GM23338 (cell line): Measurements from ENCODE around the gene ITIH2. TPM values are rescaled to one million over a fixed set of nuclear protein-coding genes. Genes with fewer than 3 reads are reported as not detected.
"Not testable (repeated sequence)": the region's sequence is repeated elsewhere in the genome, so short reads cannot be mapped to it uniquely, and the experiment has no call there.

Experiments
- ATAC-seq: fragments of 200-7000 bp; cut with Tn5 transposase; 3 replicates; pipeline ENCODE4 v1.9.1; 2020
- DNase-seq: peaks from one replicate; pipeline ENCODE4 v3.0.0-alpha.2; 2015; ENCODE audit warnings: low spot score
- H2AFZ ChIP-seq: fragments of 200-600 bp; sonication (generic); 2 replicates; pipeline ENCODE4 v1.8.0; 2016; ENCODE audit warnings: antibody characterized with exemption, mild to moderate bottlenecking, moderate library complexity
- H3F3A ChIP-seq: fragments of 200-600 bp; sonication (generic); replicated peaks from 2 replicates; pipeline ENCODE4 v1.8.0; 2017; ENCODE audit warnings: antibody characterized with exemption, mixed run types, low read depth
- H3K27ac ChIP-seq: fragments of 200-600 bp; sonication (generic); 2 replicates; pipeline ENCODE4 v1.6.1; 2016; ENCODE audit warnings: low read depth
- H3K27me3 ChIP-seq: fragments of 200-600 bp; sonication (generic); 2 replicates; pipeline ENCODE4 v1.8.0; 2016; ENCODE audit warnings: mild to moderate bottlenecking, mixed run types, moderate library complexity; ENCODE audit not compliant: insufficient read depth
- H3K36me3 ChIP-seq: fragments of 200-600 bp; sonication (generic); 2 replicates; pipeline ENCODE4 v1.8.0; 2016; ENCODE audit warnings: mild to moderate bottlenecking; ENCODE audit not compliant: insufficient read depth
- H3K4me1 ChIP-seq: fragments of 200-600 bp; sonication (generic); 2 replicates; pipeline ENCODE4 v1.8.0; 2016; ENCODE audit warnings: mild to moderate bottlenecking, moderate library complexity; ENCODE audit not compliant: insufficient read depth
- H3K4me2 ChIP-seq: fragments of 200-600 bp; sonication (generic); 2 replicates; pipeline ENCODE4 v1.7.1; 2017; ENCODE audit warnings: mixed run types
- H3K4me3 ChIP-seq: fragments of 200-600 bp; sonication (generic); 2 replicates; pipeline ENCODE4 v1.6.1; 2016; ENCODE audit warnings: mixed run types
- H3K79me2 ChIP-seq: fragments of 200-600 bp; sonication (generic); replicated peaks from 2 replicates; pipeline ENCODE4 v1.8.0; 2017; ENCODE audit warnings: mild to moderate bottlenecking; ENCODE audit not compliant: insufficient read depth
- H3K9me2 ChIP-seq: fragments of 200-600 bp; sonication (generic); 2 replicates; pipeline ENCODE4 v1.8.0; 2017; ENCODE audit not compliant: insufficient read depth
- H4K20me1 ChIP-seq: fragments of 200-600 bp; sonication (generic); replicated peaks from 2 replicates; pipeline ENCODE4 v1.8.0; 2017; ENCODE audit warnings: mild to moderate bottlenecking; ENCODE audit not compliant: insufficient read depth
- H3K27ac Mint-ChIP-seq: 2 replicates; pipeline ENCODE4 v1.8.0; 2020; ENCODE audit warnings: inconsistent platforms, mild to moderate bottlenecking, moderate library complexity, mixed read lengths
- H3K27me3 Mint-ChIP-seq: 3 replicates; pipeline ENCODE4 v1.8.0; 2022; ENCODE audit warnings: low read depth, mild to moderate bottlenecking, moderate library complexity, mixed read lengths, inconsistent platforms; ENCODE audit not compliant: insufficient read depth, poor library complexity
- H3K36me3 Mint-ChIP-seq: 3 replicates; pipeline ENCODE4 v1.8.0; 2021; ENCODE audit warnings: low read depth, mild to moderate bottlenecking, inconsistent platforms, moderate library complexity, mixed read lengths
- H3K4me1 Mint-ChIP-seq: 3 replicates; pipeline ENCODE4 v1.8.0; 2020; ENCODE audit warnings: mild to moderate bottlenecking, inconsistent platforms, mixed read lengths
- H3K4me3 Mint-ChIP-seq: 3 replicates; pipeline ENCODE4 v1.8.0; 2021; ENCODE audit warnings: moderate library complexity, mild to moderate bottlenecking, inconsistent platforms, mixed read lengths
- H3K9me3 Mint-ChIP-seq: 3 replicates; pipeline ENCODE4 v1.8.0; 2020; ENCODE audit warnings: moderate library complexity, mild to moderate bottlenecking, inconsistent platforms, mixed read lengths
- CREB1 ChIP-seq: fragments of 250-450 bp; sonication (Bioruptor Pico); IDR thresholded peaks from 2 replicates; pipeline ENCODE4 v1.5.0; 2020; ENCODE audit warnings: low read depth, mild to moderate bottlenecking, moderate library complexity
- ETS1 ChIP-seq: IDR thresholded peaks from 2 replicates; pipeline ENCODE4 v1.6.1; 2016; ENCODE audit warnings: antibody characterized with exemption
- EZH2 ChIP-seq: fragments of 200-600 bp; sonication (generic); IDR thresholded peaks from one replicate; pipeline ENCODE4 v1.8.0; 2017; ENCODE audit warnings: antibody characterized with exemption, mild to moderate bottlenecking, low read depth; ENCODE audit not compliant: unreplicated experiment
- EZH2phosphoT487 ChIP-seq: fragments of 200-600 bp; sonication (generic); IDR thresholded peaks from one replicate; pipeline ENCODE4 v1.8.1; 2018; ENCODE audit warnings: antibody characterized with exemption; ENCODE audit not compliant: unreplicated experiment
- JUNB ChIP-seq: IDR thresholded peaks from one replicate; pipeline ENCODE4 v1.6.1; 2016; ENCODE audit warnings: antibody characterized with exemption; ENCODE audit not compliant: unreplicated experiment
- NANOG ChIP-seq: IDR thresholded peaks from 2 replicates; pipeline ENCODE4 v1.6.1; 2016; ENCODE audit warnings: antibody characterized with exemption, borderline replicate concordance
- POLR2AphosphoS5 ChIP-seq: IDR thresholded peaks from 2 replicates; pipeline ENCODE4 v1.6.1; 2016; ENCODE audit warnings: antibody characterized with exemption, low read depth
- ZNF114 ChIP-seq: fragments of 250-450 bp; sonication (Bioruptor Pico); IDR thresholded peaks from 2 replicates; pipeline ENCODE4 v1.5.0; 2020; ENCODE audit warnings: mild to moderate bottlenecking, moderate library complexity
- ZNF331 ChIP-seq: fragments of 250-450 bp; sonication (Bioruptor Pico); IDR thresholded peaks from 2 replicates; pipeline ENCODE4 v1.5.0; 2020; ENCODE audit warnings: low read depth, mild to moderate bottlenecking, moderate library complexity
- ZNF462 ChIP-seq: fragments of 250-450 bp; sonication (Bioruptor Pico); IDR thresholded peaks from 2 replicates; pipeline ENCODE4 v1.5.0; 2020; ENCODE audit warnings: mild to moderate bottlenecking, moderate library complexity
- polyA plus RNA-seq: library from polyadenylated mRNA; unstranded; fragments of >200 nt; fragmentation: Nextera tagmentation; extraction: Ambion mirVana; gene quantifications from 2 replicates; pipeline ENCODE4 v1.2.1, GENCODE V29; 2016
- total RNA-seq: library from RNA; depleted of rRNA; stranded (reverse); fragments of >200 nt; shearing (Covaris generic); gene quantifications from 2 replicates; pipeline ENCODE4 v1.2.3, GENCODE V29; 2014

ITIH2 gene
- total and polyA plus RNA-seq, 2 experiments from 2014 or later, result 0.10 TPM; not detected in 1

DNA sequence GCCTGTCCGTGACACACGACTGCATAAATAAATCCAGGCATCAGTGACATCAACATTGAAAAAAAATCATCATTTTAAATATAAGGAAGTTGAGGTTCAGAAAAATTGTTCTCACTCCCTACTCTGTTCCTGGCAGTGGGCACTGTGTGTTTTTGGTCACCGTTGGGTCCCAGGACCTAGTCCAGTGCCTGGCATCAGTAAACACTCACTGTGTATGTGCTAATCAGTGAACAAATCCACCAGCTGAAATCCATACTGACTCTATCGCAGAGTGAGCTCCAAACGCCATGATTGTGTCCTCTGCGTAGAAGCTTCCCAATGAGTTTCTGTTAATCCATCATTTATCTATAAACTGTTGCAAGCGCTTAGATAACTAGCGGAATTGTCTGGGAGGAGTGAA lies 41.2 kb downstream of the ITIH2 start:
- Histone ChIP-seq H3K4me3 (no peak overlapping the region), H3K4me2 (no peak overlapping the region), H2AFZ (no peak overlapping the region), H3K9me2 (no peaks in the 10 kb centered on the region), H4K20me1 (no peaks in the 10 kb centered on the region), H3K36me3 (no peaks in the 10 kb centered on the region), H3F3A (no peaks in the 10 kb centered on the region), H3K27ac (no peak overlapping the region), H3K79me2 (no peaks in the 10 kb centered on the region), H3K27me3 (no peaks in the 10 kb centered on the region), H3K4me1 (no peaks in the 10 kb centered on the region)
- DNase-seq, result no peak
- no peak overlapping the region for H3K4me3 Mint-ChIP-seq
- no peaks in the 10 kb centered on the region for H3K9me3 Mint-ChIP-seq
- H3K27me3 Mint-ChIP-seq, result peaks cover 2% of the 10 kb centered on the region
- H3K27ac Mint-ChIP-seq, result no peak overlapping the region
- H3K4me1 Mint-ChIP-seq, result no peaks in the 10 kb centered on the region
- TF ChIP-seq EZH2 (no peak), ZNF114 (CRISPR knock-in tag) (no peak), JUNB (no peak), ETS1 (no peak), POLR2AphosphoS5 (no peak)
- H3K36me3 Mint-ChIP-seq, result no peaks in the 10 kb centered on the region
- no peak for ATAC-seq

- not testable (repeated sequence) for H3K27me3 Mint-ChIP-seq, ATAC-seq, H3K79me2 ChIP-seq, H3K9me2 ChIP-seq, H3K27me3 ChIP-seq, H3F3A ChIP-seq, H3K4me3 Mint-ChIP-seq, H3K4me1 Mint-ChIP-seq, H3K4me1 ChIP-seq, H3K36me3 ChIP-seq, H3K9me3 Mint-ChIP-seq, H2AFZ ChIP-seq, H4K20me1 ChIP-seq, H3K4me2 ChIP-seq, H3K27ac ChIP-seq, H3K4me3 ChIP-seq
- DNase-seq, result peak; percentile 37
- H3K36me3 Mint-ChIP-seq, result peaks cover 17% of the 10 kb centered on the region; the same call in 2 of the 3 replicates
- peak overlapping the region; percentile 58 for H3K27ac Mint-ChIP-seq
Measured at GRCh38 chr10:7748637-7749036, 45.5 kb downstream of the ITIH2 start.

GRCh38 chr10:7750222-7750621 lies 47.1 kb downstream of the ITIH2 start:
- H3K27me3 ChIP-seq, result no peaks in the 10 kb centered on the region
- no peak overlapping the region for H3K4me2 ChIP-seq
- no peak overlapping the region for H3K27ac Mint-ChIP-seq
- H3K4me1 ChIP-seq, result no peaks in the 10 kb centered on the region
- H3K4me1 Mint-ChIP-seq, result no peaks in the 10 kb centered on the region
- H3K36me3 Mint-ChIP-seq, result peaks cover 32% of the 10 kb centered on the region
- no peaks in the 10 kb centered on the region for H3K9me2 ChIP-seq
- H3K4me3 Mint-ChIP-seq, result no peak overlapping the region
- no peaks in the 10 kb centered on the region for H3K9me3 Mint-ChIP-seq
- H3K27me3 Mint-ChIP-seq, result peaks cover 2% of the 10 kb centered on the region
- DNase-seq (no peak), ATAC-seq (no peak)
- H2AFZ ChIP-seq, result no peak overlapping the region
- no peaks in the 10 kb centered on the region for H3F3A ChIP-seq
- no peak overlapping the region for H3K27ac ChIP-seq
- no peaks in the 10 kb centered on the region for H3K79me2 ChIP-seq
- no peak overlapping the region for H3K4me3 ChIP-seq
- no peaks in the 10 kb centered on the region for H4K20me1 ChIP-seq
- H3K36me3 ChIP-seq, result peaks cover 11% of the 10 kb centered on the region
- TF ChIP-seq JUNB (no peak), NANOG (no peak), ZNF114 (CRISPR knock-in tag) (no peak), ZNF462 (CRISPR knock-in tag) (no peak), EZH2phosphoT487 (no peak), CREB1 (CRISPR knock-in tag) (no peak), ZNF331 (CRISPR knock-in tag) (no peak)
